GM12872 (cell line): ENCODE results near the gene PRELID1.

Source experiments
- TF ChIP-seq, protein P1 (sequence below): IDR thresholded peaks from 3 replicates; pipeline ENCODE4 v1.5.1; 2011; ENCODE audit warnings: low read depth, mild to moderate bottlenecking, low read length, moderate library complexity; ENCODE audit not compliant: insufficient read depth

Gene PRELID1

DNA sequence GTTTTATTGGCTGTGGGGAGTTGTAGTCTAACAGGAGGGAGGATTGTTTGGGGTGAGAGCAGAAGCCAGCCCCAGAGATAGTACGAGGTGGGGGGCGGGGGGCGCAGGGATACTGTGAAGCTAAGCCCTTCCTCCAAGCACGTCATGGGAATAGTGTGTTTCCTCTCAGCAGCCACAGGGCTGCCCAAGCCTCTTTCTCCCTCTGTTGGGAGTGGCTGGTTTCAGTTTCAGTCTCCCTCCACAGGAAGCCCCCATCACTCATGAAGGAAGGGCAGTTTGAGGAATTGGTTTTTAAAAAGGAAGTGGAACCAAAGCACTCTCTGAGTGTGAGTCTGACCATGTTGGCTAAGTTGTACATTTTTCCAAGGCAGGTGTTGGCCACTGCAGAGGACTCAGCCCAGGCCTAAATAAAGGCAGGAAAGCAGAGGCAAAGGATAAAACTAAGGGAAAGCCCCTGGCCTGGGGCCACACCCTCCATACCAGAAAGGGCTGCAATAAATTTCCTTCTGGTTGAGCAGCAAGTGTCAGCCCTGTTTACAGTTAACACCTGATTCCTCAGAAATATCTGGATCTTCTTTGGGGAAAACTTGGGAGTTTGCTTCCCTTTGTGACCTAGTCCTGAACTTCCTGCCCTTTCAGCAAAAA, 3.2 kb upstream of the PRELID1 start:
- TF ChIP-seq, protein P1, sequence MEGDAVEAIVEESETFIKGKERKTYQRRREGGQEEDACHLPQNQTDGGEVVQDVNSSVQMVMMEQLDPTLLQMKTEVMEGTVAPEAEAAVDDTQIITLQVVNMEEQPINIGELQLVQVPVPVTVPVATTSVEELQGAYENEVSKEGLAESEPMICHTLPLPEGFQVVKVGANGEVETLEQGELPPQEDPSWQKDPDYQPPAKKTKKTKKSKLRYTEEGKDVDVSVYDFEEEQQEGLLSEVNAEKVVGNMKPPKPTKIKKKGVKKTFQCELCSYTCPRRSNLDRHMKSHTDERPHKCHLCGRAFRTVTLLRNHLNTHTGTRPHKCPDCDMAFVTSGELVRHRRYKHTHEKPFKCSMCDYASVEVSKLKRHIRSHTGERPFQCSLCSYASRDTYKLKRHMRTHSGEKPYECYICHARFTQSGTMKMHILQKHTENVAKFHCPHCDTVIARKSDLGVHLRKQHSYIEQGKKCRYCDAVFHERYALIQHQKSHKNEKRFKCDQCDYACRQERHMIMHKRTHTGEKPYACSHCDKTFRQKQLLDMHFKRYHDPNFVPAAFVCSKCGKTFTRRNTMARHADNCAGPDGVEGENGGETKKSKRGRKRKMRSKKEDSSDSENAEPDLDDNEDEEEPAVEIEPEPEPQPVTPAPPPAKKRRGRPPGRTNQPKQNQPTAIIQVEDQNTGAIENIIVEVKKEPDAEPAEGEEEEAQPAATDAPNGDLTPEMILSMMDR: 0 out of 3 replicates have a peak, but pooled peaks have one; percentile 5

DNA sequence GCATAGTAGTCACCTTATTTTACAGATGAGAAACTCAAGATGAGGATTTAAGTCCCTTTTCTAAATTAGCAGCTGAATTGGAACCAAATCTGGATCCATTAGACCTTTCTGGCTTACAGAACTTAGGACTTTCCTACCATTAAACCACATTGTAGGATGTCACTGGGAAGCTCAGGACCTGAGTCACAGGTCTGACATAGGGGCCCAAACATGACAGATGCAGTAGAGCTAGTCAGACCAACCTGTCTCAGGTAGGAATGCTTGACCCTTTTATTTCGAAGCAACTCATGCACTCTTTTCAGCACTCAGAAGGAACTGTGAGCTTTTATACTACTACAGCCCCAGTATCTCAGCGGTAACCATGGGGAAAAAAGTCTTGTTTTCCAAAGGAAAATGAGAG, 2.6 kb upstream of the PRELID1 start:
- TF ChIP-seq, protein P1: no peak

DNA sequence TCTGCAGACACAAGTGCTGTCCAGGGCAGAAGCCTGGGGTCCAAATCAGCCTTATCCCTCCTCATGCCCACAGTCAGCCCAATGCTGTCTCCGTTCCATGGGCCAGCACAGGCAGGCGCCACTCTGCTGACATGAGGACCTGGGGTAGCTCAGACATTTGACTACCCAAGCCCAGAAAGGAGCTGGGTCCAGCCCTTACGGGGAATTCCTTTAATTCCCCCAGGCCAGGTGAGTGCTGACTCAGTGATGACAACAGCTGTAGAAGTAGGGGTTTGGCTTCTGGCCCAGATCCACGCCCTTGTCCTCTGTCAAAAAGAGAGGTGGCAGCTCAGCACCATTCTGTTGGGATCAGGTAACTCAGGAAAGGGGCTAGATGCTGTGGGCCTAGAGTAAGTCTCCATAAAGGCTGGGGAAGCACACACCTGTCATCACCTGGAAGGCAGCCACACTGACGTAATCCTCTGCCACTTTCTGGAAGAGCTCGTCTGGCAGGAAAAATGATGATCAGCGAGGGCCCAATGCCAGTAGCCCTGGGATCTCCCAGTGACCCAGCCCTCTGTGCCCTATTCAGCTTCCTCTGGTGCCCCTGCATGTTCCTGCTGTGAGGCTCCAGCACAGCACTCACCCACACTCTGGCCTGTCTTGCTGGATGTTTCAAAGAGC, 2.0 kb upstream of the PRELID1 start:
- TF ChIP-seq, protein P1: no peak

DNA sequence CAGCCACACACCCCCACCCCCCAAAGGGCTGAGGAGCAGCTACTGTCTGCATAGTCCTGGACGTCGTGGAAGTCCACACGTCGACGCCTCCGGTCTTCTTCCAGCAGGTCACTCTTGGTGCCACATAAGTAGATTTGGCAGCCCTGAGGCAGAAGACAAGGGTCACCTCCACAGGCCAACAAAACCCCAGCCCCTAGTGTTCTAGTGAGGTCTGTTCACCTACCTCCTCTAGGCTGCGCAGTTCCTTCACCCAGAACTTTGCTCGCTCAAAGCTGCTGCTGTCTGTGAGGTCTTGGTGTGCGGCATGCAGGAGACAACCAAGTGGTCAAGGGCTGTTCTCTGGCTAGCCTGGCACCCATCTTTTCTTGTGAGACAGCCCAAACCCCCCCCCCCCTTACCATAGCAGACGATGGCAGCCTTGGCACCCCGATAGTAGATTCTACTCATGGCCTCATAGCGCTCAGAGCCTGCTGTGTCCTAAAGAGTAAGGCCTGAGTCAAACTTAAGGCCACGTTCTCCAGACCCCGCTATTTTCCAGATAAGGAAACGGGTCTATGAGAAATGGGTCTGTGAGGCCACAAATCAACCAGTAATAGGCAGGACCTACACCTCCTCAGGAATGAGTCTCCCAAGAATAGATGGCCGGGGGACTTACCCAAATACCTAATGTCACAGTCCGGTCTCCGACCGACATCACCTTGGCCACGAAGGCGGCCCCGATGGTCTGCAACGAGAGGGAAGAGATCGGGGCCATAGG, 1.1 kb upstream of the PRELID1 start:
- TF ChIP-seq, protein P1: 0 out of 3 replicates have a peak, but pooled peaks have one; percentile 14

DNA sequence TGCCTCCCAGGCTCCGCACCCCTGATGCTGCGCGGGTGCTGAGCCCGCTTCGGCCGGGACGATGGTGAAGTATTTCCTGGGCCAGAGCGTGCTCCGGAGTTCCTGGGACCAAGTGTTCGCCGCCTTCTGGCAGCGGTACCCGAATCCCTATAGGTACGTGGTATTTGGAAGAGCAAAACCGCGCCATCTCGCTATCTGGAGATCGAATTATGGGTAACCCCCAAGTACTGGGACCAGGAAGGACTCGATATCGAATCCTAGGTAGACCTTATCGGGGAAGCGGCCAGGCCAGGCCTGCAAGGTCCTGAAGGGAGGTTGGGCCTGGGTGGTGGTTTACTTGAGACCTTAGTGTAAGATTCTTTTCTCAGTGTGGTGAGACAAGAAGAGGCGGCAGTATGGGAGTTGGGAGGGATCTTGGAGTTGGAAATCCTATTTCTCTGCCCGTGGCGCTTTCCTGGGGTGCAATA, 359 bp downstream of the PRELID1 start:
- TF ChIP-seq, protein P1: no peak

DNA sequence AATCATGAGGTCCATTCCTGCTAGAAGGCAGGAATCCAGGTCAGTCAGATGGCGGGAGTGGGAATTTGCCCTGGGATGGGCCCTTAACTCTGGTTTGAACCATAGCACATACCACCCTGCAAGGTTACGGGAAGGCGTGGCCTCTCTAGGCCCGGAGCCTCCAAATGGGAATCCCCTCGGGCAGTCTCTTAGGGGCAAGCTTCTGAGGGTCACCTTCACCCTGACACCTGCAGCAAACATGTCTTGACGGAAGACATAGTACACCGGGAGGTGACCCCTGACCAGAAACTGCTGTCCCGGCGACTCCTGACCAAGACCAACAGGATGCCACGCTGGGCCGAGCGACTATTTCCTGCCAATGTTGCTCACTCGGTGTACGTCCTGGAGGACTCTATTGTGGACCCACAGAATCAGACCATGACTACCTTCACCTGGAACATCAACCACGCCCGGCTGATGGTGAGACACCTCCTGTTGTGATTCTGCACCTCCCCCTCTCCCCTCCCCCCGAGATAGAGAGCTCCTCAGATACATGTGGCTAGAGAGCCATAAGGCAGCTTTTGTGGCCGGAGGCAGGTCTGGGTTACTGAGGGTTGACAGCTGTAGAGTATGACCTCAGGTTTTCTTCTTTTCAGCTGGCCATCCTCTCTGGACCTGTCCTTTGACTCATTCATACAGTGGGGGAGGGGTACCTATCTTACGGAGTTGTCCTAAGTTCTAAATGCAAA, 957 bp downstream of the PRELID1 start:
- TF ChIP-seq, protein P1: no peak
